Measurements from ENCODE around the gene EFCAB6. TPM values are rescaled to one million over a fixed set of nuclear protein-coding genes. Genes with fewer than 3 reads are reported as not detected.

EFCAB6 gene
- total and polyA plus RNA-seq, 7 donors: 0.45 to 5.7 (median 1.8) TPM

DNA sequence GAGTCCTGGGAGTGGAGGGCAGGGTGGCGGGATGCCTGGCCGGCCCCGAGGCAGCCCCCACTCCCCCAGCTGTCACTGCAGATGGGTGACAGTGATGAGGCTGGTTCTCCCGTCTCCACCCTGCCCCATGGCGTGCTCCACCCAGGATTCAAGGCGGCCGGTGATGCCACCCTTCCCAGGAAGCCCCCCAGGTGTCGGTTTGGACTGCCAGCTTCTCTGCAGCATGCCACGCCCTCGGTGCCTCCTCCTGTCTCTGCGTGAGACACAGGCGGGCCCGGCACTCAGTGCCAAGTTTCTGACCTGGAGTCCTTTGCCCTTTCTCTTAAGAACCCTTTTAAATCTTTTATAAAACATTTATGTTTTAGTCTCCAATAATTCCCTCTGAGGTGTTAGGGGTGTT is 328.8 kb downstream of the EFCAB6 start:
- intact Hi-C loops (cut with DNase I): no loop called here
- no peaks in the 10 kb centered on the region for H3K9me3 ChIP-seq
- H3K4me3 ChIP-seq: no peak overlapping the region
- H3K4me1 ChIP-seq: no peaks in the 10 kb centered on the region
- H3K27me3 ChIP-seq: peaks cover 0 to 20% (median 5%) of the 10 kb centered on the region in 3 donors
- TF ChIP-seq POLR2A (IDR thresholded peaks at IDR 0.05) (no peak), EP300 (IDR thresholded peaks at IDR 0.05) (no peak), POLR2AphosphoS5 (IDR thresholded peaks at IDR 0.05) (no peak)
- TF ChIP-seq, protein P1, sequence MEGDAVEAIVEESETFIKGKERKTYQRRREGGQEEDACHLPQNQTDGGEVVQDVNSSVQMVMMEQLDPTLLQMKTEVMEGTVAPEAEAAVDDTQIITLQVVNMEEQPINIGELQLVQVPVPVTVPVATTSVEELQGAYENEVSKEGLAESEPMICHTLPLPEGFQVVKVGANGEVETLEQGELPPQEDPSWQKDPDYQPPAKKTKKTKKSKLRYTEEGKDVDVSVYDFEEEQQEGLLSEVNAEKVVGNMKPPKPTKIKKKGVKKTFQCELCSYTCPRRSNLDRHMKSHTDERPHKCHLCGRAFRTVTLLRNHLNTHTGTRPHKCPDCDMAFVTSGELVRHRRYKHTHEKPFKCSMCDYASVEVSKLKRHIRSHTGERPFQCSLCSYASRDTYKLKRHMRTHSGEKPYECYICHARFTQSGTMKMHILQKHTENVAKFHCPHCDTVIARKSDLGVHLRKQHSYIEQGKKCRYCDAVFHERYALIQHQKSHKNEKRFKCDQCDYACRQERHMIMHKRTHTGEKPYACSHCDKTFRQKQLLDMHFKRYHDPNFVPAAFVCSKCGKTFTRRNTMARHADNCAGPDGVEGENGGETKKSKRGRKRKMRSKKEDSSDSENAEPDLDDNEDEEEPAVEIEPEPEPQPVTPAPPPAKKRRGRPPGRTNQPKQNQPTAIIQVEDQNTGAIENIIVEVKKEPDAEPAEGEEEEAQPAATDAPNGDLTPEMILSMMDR (IDR thresholded peaks at IDR 0.05): no peak
- H3K27ac ChIP-seq: no peak overlapping the region
- WGBS, 2 donors: 51 to 82% methylated on average over 13 of the region's 13 CpGs
- DNase-seq: no peak
- H3K36me3 ChIP-seq: no peaks in the 10 kb centered on the region

DNA sequence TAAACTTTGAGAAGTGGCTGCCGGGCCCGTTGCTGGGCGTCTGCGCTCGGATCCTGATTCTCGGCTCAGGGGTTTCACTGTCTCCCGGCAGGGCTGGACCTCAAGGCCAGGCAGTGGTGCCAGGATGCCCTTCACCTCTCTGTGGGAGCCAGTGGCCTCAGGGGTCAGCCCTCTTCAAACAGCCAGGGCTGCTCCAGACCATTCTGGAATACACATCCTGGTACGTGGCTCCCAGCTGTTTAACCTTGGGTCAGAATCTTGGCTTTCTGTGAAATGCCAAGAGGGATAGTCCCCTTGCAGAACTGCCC is 329.8 kb downstream of the EFCAB6 start:
- Histone ChIP-seq H3K27me3 (peaks cover 0 to 17% (median 5%) of the 10 kb centered on the region in 3 donors), H3K4me3 (no peak overlapping the region), H3K9me3 (no peaks in the 10 kb centered on the region), H3K36me3 (no peaks in the 10 kb centered on the region), H3K27ac (no peak overlapping the region), H3K4me1 (no peaks in the 10 kb centered on the region)
- TF ChIP-seq, protein P1 (IDR thresholded peaks at IDR 0.05): no peak
- TF ChIP-seq POLR2AphosphoS5 (IDR thresholded peaks at IDR 0.05) (no peak), EP300 (IDR thresholded peaks at IDR 0.05) (no peak), POLR2A (IDR thresholded peaks at IDR 0.05) (no peak)
- 65 to 70% methylated on average over 8 of the region's 8 CpGs for WGBS, 2 donors
- DNase-seq: no peak
- intact Hi-C loops (cut with DNase I): no loop called here

DNA sequence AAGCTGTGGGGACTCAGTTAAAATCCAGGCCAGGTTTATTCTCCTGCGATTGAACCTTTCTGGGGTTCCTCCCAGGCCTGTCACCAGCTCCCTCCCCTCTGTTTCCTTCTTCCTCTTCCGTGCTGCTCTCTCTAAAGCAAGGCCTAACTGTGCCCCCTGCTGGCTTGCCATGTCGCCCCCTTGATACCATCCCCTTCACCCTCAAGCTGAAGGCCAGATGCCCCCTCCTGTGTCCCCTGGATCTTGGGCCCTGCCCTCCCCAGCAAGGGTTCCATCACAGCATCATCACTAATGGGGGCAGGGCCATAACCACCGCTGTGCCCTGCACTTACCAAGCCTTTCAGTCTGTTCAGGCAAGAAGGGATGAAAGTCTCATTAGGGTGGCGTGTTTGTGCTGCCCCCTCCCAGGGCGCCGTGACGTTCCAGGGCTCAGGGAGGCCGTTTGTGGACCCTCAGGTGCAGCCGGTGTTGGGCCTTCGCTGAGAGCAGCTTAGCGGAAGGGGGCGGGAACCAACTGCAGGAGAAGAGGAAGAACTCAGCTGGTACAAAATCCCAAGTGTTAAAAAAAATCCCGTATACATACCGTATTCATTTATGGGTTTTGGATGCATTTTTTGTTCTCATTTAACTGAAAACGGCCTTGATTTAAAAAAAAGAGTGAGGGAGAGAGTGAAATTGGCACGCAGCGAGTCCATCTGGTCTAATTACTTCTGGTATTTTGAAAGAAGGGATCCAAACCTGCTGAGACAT is 330.4 kb downstream of the EFCAB6 start:
- H3K27me3 ChIP-seq: peaks cover 0 to 18% (median 5%) of the 10 kb centered on the region in 3 donors
- H3K4me1 ChIP-seq: no peaks in the 10 kb centered on the region
- intact Hi-C loops (cut with DNase I): no loop called here
- WGBS, 2 donors: 37 to 56% methylated on average over 18 of the region's 18 CpGs
- no peaks in the 10 kb centered on the region for H3K36me3 ChIP-seq
- H3K27ac ChIP-seq: no peak overlapping the region
- no peak for DNase-seq
- no peaks in the 10 kb centered on the region for H3K9me3 ChIP-seq
- no peak for TF ChIP-seq POLR2A (IDR thresholded peaks at IDR 0.05)
- TF ChIP-seq EP300 (IDR thresholded peaks at IDR 0.05): no peak
- TF ChIP-seq POLR2AphosphoS5 (IDR thresholded peaks at IDR 0.05): no peak
- TF ChIP-seq, protein P1 (IDR thresholded peaks at IDR 0.05): no peak
- H3K4me3 ChIP-seq: no peak overlapping the region

DNA sequence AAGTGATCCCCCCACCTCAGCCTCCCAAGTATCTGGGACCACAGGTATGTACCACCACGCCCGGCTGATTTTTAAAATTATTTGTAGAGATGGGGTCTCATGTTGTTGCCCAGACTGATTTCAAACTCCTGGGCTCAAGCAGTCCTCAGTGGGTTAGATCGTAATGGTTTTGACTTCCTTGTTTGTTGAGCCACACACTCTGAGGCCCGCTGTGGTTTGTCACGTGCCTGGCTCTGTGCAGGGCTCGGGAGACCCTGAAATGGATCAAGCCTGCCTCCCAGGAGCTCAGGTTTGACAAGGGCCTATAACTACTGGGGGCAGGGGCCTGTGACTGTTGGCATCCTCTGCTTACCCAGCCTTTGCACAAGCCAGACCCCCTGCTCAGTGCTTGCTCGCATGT is 332.1 kb downstream of the EFCAB6 start:
- Histone ChIP-seq H3K4me1 (no peaks in the 10 kb centered on the region), H3K9me3 (no peaks in the 10 kb centered on the region), H3K4me3 (no peak overlapping the region), H3K36me3 (no peaks in the 10 kb centered on the region), H3K27me3 (peaks cover 0 to 5% (median 4%) of the 10 kb centered on the region in 3 donors), H3K27ac (no peak overlapping the region)
- WGBS, 2 donors: 62 to 63% methylated on average over 7 of the region's 7 CpGs
- intact Hi-C loops (cut with DNase I): no loop called here
- DNase-seq: no peak
- TF ChIP-seq, protein P1 (IDR thresholded peaks at IDR 0.05): no peak
- TF ChIP-seq EP300 (IDR thresholded peaks at IDR 0.05) (no peak), POLR2A (IDR thresholded peaks at IDR 0.05) (no peak), POLR2AphosphoS5 (IDR thresholded peaks at IDR 0.05) (no peak)
